GM19372 (cell line): ENCODE results near the gene C11orf21.

Experiments used
- ATAC-seq: cut with Tn5 transposase; IDR thresholded peaks from one replicate; pipeline ENCODE4 v1.9.1; 2021; ENCODE audit warnings: mild to moderate bottlenecking, low read depth, moderate library complexity; ENCODE audit not compliant: unreplicated experiment

C11orf21 gene

DNA sequence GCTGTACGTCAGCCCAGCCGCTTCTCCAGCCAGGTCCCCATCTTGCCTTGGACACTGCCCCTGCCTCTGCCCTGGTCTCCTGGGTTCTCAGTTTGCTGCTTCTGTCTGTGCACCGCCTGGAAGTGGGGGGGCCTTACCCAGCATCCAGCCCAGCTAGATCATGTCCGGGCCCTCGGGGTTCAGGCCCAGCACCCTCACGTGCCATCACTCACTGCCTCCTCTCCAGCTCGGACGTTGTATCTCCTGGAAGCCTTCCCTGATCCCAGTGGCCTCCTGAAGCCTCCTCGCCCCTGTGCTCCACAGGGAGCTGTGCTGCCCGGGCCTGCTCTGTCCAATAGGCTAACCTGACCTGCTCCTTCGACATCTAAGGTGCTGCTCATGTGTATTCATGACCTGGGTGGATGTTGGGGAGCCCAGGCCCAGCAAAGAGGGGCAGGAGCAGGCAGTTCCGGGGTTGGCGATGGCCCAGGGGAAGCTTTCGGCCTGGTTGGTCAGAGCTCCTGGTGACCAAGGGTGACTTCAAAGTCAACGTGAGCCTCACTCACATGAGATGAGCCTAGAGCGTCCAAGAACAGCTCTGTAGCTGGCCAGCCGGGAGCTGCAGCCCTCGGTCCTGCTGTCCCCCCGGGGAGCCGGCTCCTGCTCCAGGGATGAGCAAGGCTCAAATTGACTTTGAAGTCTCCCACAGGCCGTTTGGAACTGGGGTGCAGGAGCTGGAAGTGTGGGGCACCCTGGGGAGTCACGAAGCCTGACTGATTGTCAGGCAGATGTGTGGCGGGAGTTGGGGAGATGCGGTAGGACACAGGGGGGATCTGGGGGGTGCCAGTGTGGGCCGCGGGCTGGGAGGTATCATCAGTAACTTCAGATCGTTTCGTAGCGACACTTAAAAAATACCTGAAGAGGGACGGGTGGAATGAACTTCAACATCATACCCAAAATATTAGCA, 26.1 kb downstream of the C11orf21 start:
- ATAC-seq, result no peak

DNA sequence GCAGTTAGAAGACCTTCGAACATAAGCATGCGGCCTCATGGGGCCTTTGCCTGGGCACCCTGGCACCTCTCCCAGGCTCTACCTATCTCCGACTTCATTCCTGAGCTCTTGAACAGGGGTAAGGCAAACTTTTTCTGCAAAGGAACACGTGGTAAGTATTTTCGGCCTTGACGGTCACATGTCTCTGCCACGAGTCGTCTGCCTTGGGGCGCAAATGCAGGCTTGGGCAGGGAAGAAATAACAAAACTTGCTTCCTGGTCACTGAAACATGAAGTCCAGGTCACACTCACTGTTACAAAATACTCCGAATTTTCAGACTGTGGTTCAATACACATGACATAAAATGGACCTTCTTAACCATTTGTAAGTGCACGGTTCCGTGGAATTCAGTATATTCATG, 27.9 kb downstream of the C11orf21 start:
- no peak for ATAC-seq

DNA sequence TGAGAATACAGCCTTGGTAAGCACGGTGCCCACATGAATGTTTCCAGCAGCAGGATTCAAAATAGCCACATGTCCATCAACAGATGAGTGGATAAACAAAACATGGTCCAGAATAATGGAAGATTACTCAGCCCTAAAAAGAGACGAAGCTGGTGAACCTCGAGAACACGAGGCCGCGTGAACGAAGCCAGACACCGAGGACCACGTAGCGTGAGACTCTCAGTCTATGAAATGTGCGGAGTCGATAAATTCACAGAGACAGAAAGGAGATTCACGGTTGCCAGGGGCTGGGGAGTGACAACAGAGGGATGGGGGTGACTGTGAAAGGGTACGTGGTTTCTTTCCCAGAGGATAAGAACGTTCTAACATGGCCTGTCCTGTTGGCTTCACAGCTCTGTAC, 28.4 kb downstream of the C11orf21 start:
- no peak for ATAC-seq

DNA sequence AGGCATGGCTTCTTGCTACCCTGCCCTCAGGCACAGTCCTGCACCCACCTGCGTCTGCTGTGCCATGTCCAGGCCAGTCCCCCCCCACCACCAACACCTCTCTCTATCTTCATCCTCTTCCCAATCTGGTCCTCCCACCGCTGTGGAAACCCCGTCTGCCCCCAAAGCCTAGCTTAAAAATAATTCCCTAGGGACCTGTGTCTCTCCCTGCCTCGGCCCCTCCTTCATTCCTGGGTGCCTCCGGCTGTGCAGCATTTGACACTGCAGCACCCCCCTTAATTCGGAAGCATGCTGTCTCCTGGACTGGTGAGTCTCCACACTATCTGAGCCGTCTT, 28.8 kb downstream of the C11orf21 start:
- ATAC-seq, result no peak

DNA sequence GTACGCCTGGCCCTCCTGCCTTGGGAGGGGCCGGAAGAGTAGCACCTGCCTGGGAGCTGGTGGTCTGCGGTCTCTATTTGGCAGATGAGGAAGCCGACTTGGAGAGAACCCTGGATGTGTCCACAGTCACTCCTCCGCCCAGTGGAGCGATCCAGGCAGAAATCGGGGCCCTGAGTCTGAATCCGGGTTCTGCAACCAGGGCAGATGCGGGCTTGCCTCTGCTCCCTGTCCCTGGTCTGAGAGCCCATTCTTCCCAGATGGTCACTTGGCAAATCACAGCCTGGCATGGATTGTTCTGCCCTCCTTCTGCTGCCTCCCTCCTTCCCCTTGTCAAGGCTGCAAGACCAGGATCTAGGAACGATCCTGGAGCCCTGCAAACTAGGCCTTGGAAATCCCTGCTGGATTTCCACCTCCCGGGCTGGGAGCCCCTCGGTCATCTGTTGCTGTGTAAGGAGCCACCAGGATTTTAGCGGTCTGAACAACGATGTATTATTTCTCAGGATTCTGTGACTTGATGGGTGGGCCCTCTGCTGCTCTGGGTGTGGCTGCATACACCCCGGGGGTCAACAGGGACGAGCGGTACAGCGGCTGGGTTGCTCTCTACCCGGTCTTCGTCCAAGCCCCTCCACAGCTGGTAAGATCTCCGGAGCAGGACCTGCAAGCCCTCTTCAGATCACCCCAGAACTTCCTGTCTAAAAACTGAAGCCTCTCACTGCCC, 29.3 kb downstream of the C11orf21 start:
- no peak for ATAC-seq

DNA sequence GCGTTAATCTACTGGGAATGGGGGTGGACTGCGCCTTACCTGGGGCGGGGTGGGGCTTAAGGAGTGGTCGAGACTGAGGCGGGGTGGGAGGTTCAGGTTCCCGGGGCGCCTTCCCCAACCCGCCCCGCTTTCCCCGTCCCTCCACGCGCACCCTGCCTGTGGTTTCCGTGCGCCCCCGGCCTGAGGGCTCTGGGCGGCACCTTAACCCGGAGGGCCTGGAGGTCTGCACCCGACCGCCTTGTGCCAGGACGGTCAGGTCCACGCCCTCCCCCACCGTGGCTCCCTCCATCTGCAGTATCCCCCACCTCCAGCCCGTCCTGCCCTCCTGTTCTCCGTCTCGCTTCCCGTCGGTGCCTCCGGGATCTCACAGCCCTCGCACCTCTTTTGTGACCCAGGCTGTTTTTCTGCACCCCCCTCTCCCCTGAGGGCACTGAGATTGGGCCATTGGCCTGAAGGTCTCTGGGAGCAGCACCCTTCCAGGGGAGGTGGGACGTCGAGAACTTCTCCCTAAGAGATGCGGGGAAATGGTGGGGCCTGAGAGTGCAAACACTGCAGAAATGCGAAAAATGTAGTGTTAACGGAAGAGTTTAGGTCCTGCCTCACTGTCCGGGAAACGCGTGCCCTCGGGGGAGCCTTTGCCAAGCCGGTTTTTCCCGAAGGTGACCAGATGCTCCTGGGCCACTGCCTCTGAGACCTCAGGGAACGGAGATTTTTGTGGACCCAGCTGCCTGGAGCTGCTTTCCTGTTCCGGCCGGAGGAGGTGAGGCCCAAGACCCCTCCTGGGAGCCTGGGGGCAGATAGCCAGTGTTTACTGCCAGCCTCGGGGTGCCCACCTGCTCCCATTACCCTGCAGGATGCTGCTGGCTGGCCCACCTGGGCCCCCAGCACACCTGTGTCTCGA, 30.1 kb downstream of the C11orf21 start:
- ATAC-seq, result no peak

DNA sequence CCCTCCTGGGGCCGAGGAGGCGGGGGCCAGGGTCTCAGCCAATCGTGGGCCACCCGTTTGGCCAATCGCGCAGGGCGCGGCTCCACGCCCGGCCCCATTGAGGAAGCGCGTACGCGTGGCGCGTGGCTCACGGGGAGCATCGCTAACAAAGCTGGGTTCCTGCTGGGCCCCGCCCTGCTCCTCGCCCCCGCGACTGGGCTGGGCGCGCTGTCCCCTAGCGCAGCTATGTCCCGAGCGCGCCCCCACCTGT, 30.7 kb downstream of the C11orf21 start:
- ATAC-seq, result no peak

DNA sequence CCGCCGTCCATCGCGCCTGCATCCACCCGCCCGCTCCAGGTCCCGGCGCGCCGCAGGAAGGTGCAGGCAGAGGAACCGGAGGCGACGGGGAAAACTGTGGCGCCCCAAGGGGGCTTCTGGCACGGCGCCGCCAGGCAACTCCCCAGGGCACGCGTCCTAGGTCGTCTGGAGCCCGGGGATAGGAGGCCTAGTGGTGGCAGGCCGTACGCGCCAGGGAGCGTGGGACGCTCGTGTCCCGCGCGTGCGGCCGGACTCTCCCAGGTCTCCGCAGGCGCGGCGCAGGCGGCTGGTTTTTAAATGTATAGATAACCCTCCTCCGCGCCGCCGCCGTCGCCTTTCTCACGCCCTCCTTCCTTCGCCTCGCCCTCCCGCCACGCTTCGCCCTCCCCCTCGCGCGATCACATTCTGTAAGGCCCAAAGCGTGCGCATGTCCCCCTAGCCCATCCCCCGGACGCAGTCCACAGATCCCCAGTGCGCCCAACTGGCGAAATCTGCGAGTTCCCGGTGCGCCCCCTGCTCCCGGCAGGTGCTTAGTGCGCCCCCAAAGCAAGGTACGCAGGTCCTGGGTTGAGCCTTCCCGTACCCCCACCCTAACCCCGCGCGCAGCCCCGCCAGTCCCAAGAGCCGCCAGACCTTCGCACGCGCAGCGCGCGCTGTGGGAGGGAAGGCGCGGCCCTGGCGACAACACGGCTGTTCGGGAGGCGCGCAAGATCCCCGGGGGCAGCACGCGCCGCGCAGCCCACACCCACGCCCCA, 31.2 kb downstream of the C11orf21 start, which contains the start of gene ASCL2:
TSS of gene ASCL2 (minus strand) at position 267 of the 755 bp plus-strand sequence. CDS start at position 11, 256 bp downstream.
- ATAC-seq, result no peak

DNA sequence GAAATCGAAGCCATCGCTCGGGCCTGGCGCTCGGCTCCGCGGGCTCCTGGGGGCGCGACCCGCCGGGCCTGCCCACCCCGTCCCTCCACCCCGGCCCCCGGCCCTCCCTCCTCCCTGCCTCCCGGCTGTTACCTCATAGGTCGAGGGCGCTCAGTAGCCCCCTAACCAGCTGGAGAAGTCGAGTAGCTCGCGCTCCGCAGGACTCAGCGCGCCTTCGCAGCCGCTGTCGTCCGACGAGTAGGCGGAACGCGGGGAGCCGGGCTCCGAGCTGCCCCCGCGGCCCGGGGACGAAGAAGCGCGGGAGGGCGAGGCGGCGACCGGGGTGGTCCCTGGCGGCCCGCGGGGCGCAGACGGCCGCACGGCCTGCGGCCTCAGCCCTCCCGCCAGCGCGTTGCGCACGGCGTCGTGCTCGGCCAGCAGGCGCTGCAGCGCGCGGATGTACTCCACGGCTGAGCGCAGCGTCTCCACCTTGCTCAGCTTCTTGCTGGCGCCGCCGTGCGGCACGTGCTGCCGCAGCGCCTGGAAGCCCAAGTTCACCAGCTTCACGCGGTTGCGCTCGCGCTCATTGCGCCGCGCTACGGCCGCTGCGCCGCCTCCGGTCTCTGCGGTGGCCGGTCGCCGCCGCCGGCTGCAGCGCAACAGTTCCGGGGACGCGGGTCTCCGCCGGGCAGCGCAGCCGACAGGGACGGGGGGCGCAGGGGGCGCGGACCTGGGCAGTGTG, 32.0 kb downstream of the C11orf21 start:
- ATAC-seq, result no peak

DNA sequence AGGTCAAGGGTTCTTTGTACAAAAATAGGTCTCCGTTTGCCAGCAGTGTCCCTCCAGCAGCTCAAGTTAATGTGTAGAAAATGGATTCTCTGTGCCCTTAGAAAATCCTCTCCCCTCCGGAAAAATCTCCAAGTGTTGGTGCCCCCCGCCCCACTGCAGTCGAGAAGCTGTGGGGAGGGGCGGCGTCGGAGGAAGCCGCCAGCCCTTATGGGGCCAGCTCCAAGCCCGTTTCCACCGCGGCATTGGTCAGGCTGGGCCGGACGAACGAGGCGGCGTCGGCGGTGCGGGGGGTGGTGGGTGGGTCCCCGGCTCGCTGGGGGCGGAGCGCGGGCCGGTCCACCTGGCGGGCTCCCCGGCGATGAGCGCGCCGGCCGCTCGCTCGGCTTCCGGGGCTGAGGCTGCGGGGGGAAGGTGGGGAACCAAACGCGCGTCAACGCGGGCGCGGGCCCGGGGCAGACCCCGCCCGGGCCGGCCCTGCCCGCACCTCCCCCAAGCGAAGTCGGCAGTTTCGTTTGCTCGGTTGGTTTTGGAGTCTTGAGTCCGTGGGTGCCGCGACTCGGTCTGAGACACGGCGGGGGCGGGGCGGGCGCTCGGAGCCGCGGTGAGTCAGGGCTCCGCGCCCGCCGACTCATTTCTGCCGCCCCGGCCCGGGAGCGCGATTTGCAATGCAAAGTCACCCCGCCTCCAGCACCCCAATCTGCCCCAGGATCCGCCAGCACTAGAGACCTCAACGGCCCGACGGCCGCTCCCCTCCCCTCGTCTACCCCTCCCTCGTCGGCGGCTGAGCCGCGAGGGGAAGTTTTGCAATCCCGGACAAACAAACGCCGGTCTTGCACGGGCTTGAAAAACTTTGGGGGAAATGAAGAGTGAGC, 32.8 kb downstream of the C11orf21 start:
- no peak for ATAC-seq

DNA sequence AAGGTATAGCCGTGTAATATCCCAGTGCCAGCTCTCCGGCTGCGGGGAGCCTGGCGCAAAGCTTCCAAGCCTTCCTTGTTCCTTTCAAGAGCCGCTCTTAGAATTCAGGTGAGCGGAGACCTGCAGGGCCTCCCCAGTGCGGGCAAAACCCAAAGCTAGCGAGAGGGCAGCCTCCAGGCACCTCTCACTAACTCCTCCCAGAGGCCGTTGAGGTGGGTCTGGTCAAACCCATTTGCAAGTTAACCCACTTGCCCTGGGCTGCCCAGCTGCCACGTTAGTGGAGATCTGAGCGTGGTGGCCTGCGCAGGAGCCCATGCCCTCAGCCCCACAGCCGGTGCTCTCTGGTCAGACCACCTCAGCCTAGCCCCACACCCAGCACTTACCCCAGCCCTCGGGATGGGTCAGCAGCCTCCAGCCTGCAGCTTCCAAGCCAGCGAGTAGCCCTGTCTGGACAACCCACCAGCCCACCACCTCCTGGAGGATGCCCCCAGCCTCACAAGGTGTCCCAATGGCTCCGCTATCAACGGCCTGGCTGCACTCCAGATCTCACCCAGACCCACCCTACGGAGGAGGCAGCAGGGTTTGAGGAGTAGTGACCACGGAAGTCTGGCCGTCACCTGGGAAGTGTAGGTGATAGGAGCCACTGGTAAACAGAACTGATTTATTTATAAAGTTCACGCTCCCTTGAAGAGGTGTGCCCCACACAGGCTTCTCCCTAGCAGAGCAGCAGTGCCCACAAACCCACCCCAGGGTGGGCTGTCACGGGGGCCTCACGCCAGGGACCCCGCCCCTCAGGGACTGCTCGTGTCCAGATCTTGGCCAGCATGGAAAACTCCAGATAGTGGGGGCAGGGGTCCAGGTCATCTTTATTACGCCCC, 33.6 kb downstream of the C11orf21 start:
- ATAC-seq, result no peak

DNA sequence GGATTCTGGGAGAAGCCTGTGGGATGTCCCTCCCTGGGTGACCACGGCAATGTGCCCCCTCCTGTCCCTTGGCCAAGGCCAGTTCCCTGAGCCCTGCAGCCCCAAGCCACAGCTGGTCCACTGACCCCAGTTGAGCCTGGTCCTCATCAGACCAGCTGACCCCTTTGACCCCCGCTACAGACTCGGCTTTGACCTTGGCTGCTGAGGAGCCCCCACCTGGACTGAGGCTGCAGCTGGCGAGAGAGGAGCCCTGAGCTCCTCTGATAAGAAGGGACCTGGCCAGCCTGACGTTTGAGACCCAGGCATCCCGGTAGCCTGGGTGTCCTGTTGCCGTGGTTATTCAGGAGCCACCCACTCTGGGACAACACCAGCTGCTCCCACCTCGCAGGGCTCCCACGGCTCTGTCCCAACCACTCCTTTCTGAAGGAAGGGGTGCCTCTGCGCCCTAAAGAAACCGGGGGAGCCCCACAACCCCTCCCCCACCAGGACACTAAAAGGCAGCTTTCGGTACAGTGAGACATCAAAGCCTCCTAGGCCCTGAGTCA, 34.3 kb downstream of the C11orf21 start:
- no peak for ATAC-seq

DNA sequence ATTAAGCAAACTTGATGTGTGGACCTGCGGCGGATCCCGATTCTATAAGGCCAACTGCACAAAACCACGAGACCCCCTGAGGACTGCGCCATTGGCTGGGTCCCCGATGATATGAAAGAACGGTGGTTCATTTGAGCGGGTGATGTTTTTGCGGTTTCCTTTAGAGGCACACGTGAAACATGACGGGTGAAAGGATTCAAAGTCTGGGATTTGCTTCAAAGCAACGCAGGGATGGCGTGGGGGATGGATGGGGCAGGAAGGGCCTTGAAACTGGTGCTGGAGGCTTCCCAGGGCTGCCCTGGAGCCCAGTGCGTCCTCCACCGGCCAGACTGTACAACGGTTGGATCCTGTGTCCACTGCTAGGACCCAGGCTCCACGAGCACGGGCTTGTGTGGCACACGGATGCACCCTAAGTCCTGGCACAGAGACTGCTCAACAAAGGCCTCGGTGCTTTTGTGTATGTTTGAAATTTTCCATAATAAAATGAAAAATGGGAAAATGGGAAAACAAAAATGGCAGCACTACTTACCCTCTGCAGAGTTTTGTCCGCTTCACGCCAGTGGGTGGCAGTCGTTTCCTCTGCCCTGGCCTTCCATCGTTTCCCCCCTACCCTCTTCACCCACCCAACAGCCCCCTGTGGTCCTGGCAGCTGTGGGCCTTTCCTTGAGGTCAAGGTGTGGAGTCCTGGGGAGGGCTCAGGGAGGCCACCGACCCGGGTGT, 35.0 kb downstream of the C11orf21 start:
- no peak for ATAC-seq

DNA sequence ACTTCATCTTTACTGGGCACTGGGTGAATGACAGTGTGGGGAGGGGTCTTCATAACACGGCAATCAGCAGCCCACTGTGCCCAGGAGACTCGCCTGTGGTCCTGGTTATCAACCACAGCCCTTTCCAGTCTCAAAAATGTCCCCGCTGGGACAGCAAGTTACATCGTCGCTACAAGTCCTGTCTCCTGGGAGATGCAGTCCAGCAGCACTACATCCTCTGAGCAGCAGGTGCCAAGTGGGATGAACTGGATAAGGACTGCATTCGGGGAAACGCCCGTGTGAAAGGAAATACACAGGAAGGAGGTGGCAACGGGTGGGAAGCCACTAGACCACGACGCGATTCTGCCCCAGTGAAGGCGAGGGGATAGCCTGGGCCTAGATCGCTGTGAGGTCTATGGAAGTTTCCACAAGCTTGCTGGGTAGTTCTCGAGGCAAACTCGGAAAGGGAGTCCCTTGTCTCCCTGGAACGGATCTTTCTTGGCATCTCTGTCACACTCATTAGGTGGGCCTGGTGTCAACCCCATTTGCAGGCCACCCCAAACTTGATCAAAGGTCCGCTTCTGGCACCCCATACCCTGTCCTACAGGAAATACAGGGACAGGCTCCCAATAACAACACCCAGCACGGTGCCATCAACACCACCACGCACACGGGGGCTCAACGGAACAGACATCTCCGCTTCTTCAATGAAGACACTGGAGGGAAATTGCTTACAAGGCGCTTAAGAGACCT, 35.7 kb downstream of the C11orf21 start:
- no peak for ATAC-seq

DNA sequence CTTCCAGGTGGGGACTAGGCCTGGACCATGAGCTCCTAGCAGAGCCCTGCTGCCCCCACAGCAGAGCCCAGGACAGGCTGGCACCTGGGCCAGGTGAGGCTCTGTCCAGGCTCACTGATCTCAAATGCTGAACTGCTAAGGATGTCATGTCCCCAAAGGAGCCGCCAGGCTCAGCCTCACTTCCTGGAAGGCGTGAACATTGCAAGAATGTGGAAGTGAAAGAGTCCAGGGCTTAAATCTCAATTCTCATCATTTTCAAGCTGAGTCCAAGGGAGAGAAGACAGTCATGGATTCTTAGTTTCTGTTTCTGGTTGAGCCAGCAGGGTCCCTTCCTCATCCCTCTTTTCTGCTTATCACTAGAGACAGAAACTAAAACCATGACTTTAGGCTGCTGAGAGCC, 36.3 kb downstream of the C11orf21 start:
- no peak for ATAC-seq

DNA sequence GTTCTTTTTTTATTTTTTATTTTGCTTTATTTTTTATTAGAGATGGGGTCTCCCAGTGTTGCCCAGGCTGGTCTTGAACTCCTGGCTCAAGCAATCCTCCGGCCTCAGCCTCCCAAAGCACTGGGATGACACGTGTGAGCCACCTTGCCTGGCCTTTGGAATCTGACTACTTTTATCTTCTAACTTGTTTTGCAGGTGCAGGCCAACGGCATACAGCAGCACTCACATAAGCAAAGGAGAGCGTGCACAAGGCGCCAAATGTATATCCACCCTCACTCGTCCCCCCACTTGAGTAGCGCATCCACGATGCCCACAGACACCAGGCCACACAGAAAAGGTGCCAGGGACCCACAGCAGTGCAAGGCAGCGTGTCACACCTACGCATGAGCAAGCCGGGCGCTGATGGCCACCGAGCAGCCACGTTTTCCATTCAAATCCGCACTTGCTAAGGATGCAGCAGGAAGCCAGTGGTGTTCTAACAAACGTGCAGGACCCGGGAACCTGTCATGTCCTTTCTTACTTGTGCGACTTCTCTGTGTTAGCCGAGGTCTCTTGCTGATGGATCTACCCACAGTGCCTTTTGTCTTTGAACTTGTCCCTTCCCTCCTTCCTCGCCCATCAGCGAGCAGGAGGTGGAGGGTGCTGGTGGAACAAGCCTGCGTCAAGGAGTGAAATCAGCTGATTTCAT, 37.2 kb downstream of the C11orf21 start:
- no peak for ATAC-seq
